ENCODE results near the gene APLP2. TPM values are rescaled to one million over a fixed set of nuclear protein-coding genes. Genes with fewer than 3 reads are reported as not detected.

Gene APLP2
- total RNA-seq, 1 experiment from 2014 or later, result 345 TPM

GRCh38 chr11:130043575-130043974 is 26.1 kb upstream of the APLP2 start:
- H3K27ac Mint-ChIP-seq, result no peak overlapping the region
- ChIA-PET POLR2A (no interaction called here), CTCF (interaction anchor here (0.6 to 0.7 kb wide), 2 partner anchors 21 to 671 kb away, joined by 3 to 4 read pairs; no protein-coding TSS in a partner anchor)
- ATAC-seq (no peak), DNase-seq (ENCODE audit: low spot score) (no peak)
- no peaks in the 10 kb centered on the region for H3K4me1 Mint-ChIP-seq
- peaks cover 3% of the 10 kb centered on the region; the same call in 1 of the 2 replicates for H3K36me3 Mint-ChIP-seq
- H3K27me3 Mint-ChIP-seq (ENCODE audit: low read depth), result no peaks in the 10 kb centered on the region; the same call in 1 of the 2 replicates
- peaks cover 10% of the 10 kb centered on the region for H3K9me3 Mint-ChIP-seq
- TF ChIP-seq PREB (CRISPR knock-in tag; IDR thresholded peaks at IDR 0.05; ENCODE audit: borderline replicate concordance), result no peak
- TF ChIP-seq E2F4 (CRISPR knock-in tag; IDR thresholded peaks at IDR 0.05; ENCODE audit: borderline replicate concordance, low read depth), result no peak
- no peak for TF ChIP-seq SMAD3 (CRISPR knock-in tag; IDR thresholded peaks at IDR 0.05; ENCODE audit: borderline replicate concordance)
- TF ChIP-seq GRHL2 (CRISPR knock-in tag; IDR thresholded peaks at IDR 0.05; ENCODE audit: insufficient replicate concordance, severe bottlenecking), result no peak
- no peak for TF ChIP-seq NR3C1 (CRISPR knock-in tag; conservative IDR thresholded peaks at IDR 0.05; ENCODE audit: low read depth)
- no peak for TF ChIP-seq FOXK1 (CRISPR knock-in tag; IDR thresholded peaks at IDR 0.05)
- no peak for TF ChIP-seq IRF2 (CRISPR knock-in tag; IDR thresholded peaks at IDR 0.05; ENCODE audit: borderline replicate concordance, low read depth)
- TF ChIP-seq MLX (CRISPR knock-in tag; IDR thresholded peaks at IDR 0.05), result no peak
- TF ChIP-seq ZNF232 (CRISPR knock-in tag; IDR thresholded peaks at IDR 0.05), result no peak
- no peak for TF ChIP-seq EMX1 (CRISPR knock-in tag; IDR thresholded peaks at IDR 0.05)
- no peak for TF ChIP-seq ETV6 (CRISPR knock-in tag; IDR thresholded peaks at IDR 0.05)
- no peak for TF ChIP-seq MYBL2 (CRISPR knock-in tag; IDR thresholded peaks at IDR 0.05)
- no peak for TF ChIP-seq ATF2 (CRISPR knock-in tag; IDR thresholded peaks at IDR 0.05; ENCODE audit: borderline replicate concordance, low read depth)
- TF ChIP-seq ZBTB21 (CRISPR knock-in tag; IDR thresholded peaks at IDR 0.05; ENCODE audit: borderline replicate concordance), result no peak
- no peak for TF ChIP-seq GTF2I (CRISPR knock-in tag; conservative IDR thresholded peaks at IDR 0.05)
- no peak for TF ChIP-seq MAX (CRISPR knock-in tag; IDR thresholded peaks at IDR 0.05)
- no peak for TF ChIP-seq CTCF (IDR thresholded peaks at IDR 0.05)
- TF ChIP-seq ATF1 (CRISPR knock-in tag; IDR thresholded peaks at IDR 0.05), result no peak
- no peak overlapping the region for H3K4me3 Mint-ChIP-seq

GRCh38 chr11:130047141-130047540 is 22.6 kb upstream of the APLP2 start:
- ATAC-seq (no peak), DNase-seq (ENCODE audit: low spot score) (no peak)
- Mint-ChIP-seq H3K27ac (no peak overlapping the region), H3K4me3 (no peak overlapping the region), H3K36me3 (peaks cover 3% of the 10 kb centered on the region; the same call in 1 of the 2 replicates), H3K9me3 (peaks cover 10% of the 10 kb centered on the region), H3K27me3 (ENCODE audit: low read depth) (no peaks in the 10 kb centered on the region; the same call in 1 of the 2 replicates), H3K4me1 (no peaks in the 10 kb centered on the region)
- ChIA-PET CTCF (no interaction called here), POLR2A (no interaction called here)
- TF ChIP-seq ZNF425 (CRISPR knock-in tag; conservative IDR thresholded peaks at IDR 0.05) (no peak), HMGXB4 (CRISPR knock-in tag; IDR thresholded peaks at IDR 0.05) (no peak), CREM (CRISPR knock-in tag; IDR thresholded peaks at IDR 0.05) (no peak), ZNF232 (CRISPR knock-in tag; IDR thresholded peaks at IDR 0.05) (no peak), OVOL2 (CRISPR knock-in tag; IDR thresholded peaks at IDR 0.05; ENCODE audit: borderline replicate concordance) (no peak), ZSCAN18 (CRISPR knock-in tag; IDR thresholded peaks at IDR 0.05) (no peak), ESRRA (CRISPR knock-in tag; IDR thresholded peaks at IDR 0.05; ENCODE audit: borderline replicate concordance) (no peak)

Measured in WTC11 (cell line).